SK-N-SH (cell line): ENCODE measurements around the gene PCK1. TPM values are rescaled to one million over a fixed set of nuclear protein-coding genes. Genes with fewer than 3 reads are reported as not detected.

ENCODE experiments used
- CTCF ChIA-PET: fragments of 300-600, 350-600 bp; formaldehyde crosslinking; extraction: SDS; loops from one replicate; lab custom pipeline; 2021; lab: Yijun Ruan, JAX
- POLR2A ChIA-PET: fragments of 350-600 bp; sonication (Branson Sonifier 250); formaldehyde crosslinking; extraction: SDS; loops from one replicate; lab custom pipeline; 2020; ENCODE audit warnings: antibody characterized with exemption, inconsistent platforms; lab: Yijun Ruan, JAX
- DNase-seq: peaks from one replicate; pipeline ENCODE4 v3.0.0; 2012
- H2AFZ ChIP-seq: fragments of 200-600 bp; sonication (generic); 2 replicates; pipeline ENCODE4 v1.8.1; 2016; ENCODE audit warnings: antibody characterized with exemption, mild to moderate bottlenecking, low read depth
- H3F3A ChIP-seq: fragments of 200-600 bp; sonication (generic); replicated peaks from 2 replicates; pipeline ENCODE3; 2016; ENCODE audit warnings: antibody characterized with exemption, mild to moderate bottlenecking; ENCODE audit not compliant: insufficient read depth
- H3K27ac ChIP-seq, 2 experiments: fragments of 200-500 bp in 1 of 2; fragments of 200-600 bp in 1 of 2; sonication (Bioruptor generic) in 1 of 2; sonication (generic), shearing (Covaris generic) in 1 of 2; 2 replicates each; pipeline versions ENCODE4 v1.5.1 to v1.6.1; 2014 to 2016; ENCODE audit warnings: low read depth in 2 of 2, inconsistent platforms in 1 of 2, low read length in 1 of 2, mild to moderate bottlenecking in 1 of 2, mixed read lengths in 1 of 2
- H3K27me3 ChIP-seq: fragments of 200-600 bp; sonication (generic), shearing (Covaris generic); 2 replicates; pipeline ENCODE4 v1.6.1; 2016; ENCODE audit warnings: mixed run types; ENCODE audit not compliant: insufficient read depth
- H3K36me3 ChIP-seq, 2 experiments: fragments of 200-500 bp in 1 of 2; fragments of 200-600 bp in 1 of 2; sonication (Bioruptor generic) in 1 of 2; sonication (generic) in 1 of 2; replicated peaks in 1 of 2; 2 replicates each; pipeline versions ENCODE3 to v1.5.1; 2014 to 2016; ENCODE audit warnings: low read length in 1 of 2, mild to moderate bottlenecking in 1 of 2; ENCODE audit not compliant: insufficient read depth in 2 of 2, control insufficient read depth in 1 of 2
- H3K4me1 ChIP-seq, 2 experiments: fragments of 200-500 bp in 1 of 2; fragments of 200-600 bp in 1 of 2; sonication (Bioruptor generic) in 1 of 2; sonication (generic), shearing (Covaris generic) in 1 of 2; 2 replicates each; pipeline versions ENCODE4 v1.5.1 to v1.6.1; 2014 to 2016; ENCODE audit warnings: low read depth in 1 of 2, low read length in 1 of 2, mixed run types in 1 of 2; ENCODE audit not compliant: insufficient read depth in 2 of 2, control insufficient read depth in 1 of 2
- H3K4me2 ChIP-seq: fragments of 200-600 bp; sonication (generic), shearing (Covaris generic); 2 replicates; pipeline ENCODE4 v1.6.1; 2017; ENCODE audit warnings: mixed run types
- H3K4me3 ChIP-seq, 2 experiments: fragments of 200-500 bp in 1 of 2; fragments of 200-600 bp in 1 of 2; sonication (Bioruptor generic) in 1 of 2; sonication (generic), shearing (Covaris generic) in 1 of 2; 2 replicates each; pipeline versions ENCODE4 v1.5.1 to v1.8.1; 2014 to 2016; ENCODE audit warnings: low read depth in 2 of 2, inconsistent platforms in 1 of 2, low read length in 1 of 2, mild to moderate bottlenecking in 1 of 2, mixed read lengths in 1 of 2, moderate library complexity in 1 of 2
- H3K79me2 ChIP-seq: fragments of 200-600 bp; sonication (generic); 2 replicates; pipeline ENCODE4 v1.8.1; 2017; ENCODE audit warnings: mild to moderate bottlenecking; ENCODE audit not compliant: insufficient read depth
- H3K9ac ChIP-seq: fragments of 200-600 bp; sonication (generic); 2 replicates; pipeline ENCODE4 v1.6.1; 2017; ENCODE audit warnings: mixed run types
- H3K9me2 ChIP-seq: fragments of 200-600 bp; sonication (generic); 2 replicates; pipeline ENCODE4 v1.6.1; 2017; ENCODE audit warnings: mixed run types
- H3K9me3 ChIP-seq: fragments of 200-600 bp; sonication (generic); 2 replicates; pipeline ENCODE4 v1.6.1; 2017; ENCODE audit warnings: mixed run types, mild to moderate bottlenecking, moderate library complexity
- H4K20me1 ChIP-seq: fragments of 200-600 bp; sonication (generic); 2 replicates; pipeline ENCODE4 v1.6.1; 2017; ENCODE audit warnings: mild to moderate bottlenecking, mixed run types; ENCODE audit not compliant: insufficient read depth
- CHD2 ChIP-seq: fragments of 150-350 bp; IDR thresholded peaks from 2 replicates; pipeline ENCODE4 v1.6.1; 2018; ENCODE audit warnings: low read length; ENCODE audit not compliant: partially characterized antibody
- ELF1 ChIP-seq: IDR thresholded peaks from 2 replicates; pipeline ENCODE4 v1.4.0; 2012
- EP300 ChIP-seq, 2 experiments: IDR thresholded peaks; 2 replicates each; pipeline versions ENCODE4 v1.4.0 to v1.6.1; 2012; ENCODE audit warnings: borderline replicate concordance in 1 of 2, low read depth in 1 of 2, low read length in 1 of 2
- FOXJ3 ChIP-seq: sonication (generic); formaldehyde crosslinking; IDR thresholded peaks from 2 replicates; pipeline ENCODE4 v1.5.1; 2020; ENCODE audit warnings: mild to moderate bottlenecking, missing genetic modification reagents
- GABPA ChIP-seq: IDR thresholded peaks from 2 replicates; pipeline ENCODE4 v1.4.0; 2012; ENCODE audit warnings: low read depth, mild to moderate bottlenecking
- IRF3 ChIP-seq: fragments of 150-350 bp; IDR thresholded peaks from 2 replicates; pipeline ENCODE4 v1.6.1; 2016; ENCODE audit warnings: mild to moderate bottlenecking, low read depth, low read length
- MAX ChIP-seq: IDR thresholded peaks from 2 replicates; pipeline ENCODE4 v1.4.0; 2012; ENCODE audit warnings: low read depth
- MEF2A ChIP-seq: IDR thresholded peaks from 2 replicates; pipeline ENCODE4 v1.4.0; 2012; ENCODE audit warnings: low read depth, borderline replicate concordance
- NFIC ChIP-seq: IDR thresholded peaks from 2 replicates; pipeline ENCODE4 v1.4.0; 2012; ENCODE audit warnings: borderline replicate concordance
- PBX3 ChIP-seq: IDR thresholded peaks from 2 replicates; pipeline ENCODE4; 2012
- RAD21 ChIP-seq: IDR thresholded peaks from 2 replicates; pipeline ENCODE4 v1.6.1; 2012; ENCODE audit warnings: mild to moderate bottlenecking, low read length
- RCOR1 ChIP-seq: fragments of 150-350 bp; IDR thresholded peaks from 2 replicates; pipeline ENCODE4 v1.6.1; 2017; ENCODE audit warnings: antibody characterized with exemption, low read length
- USF2 ChIP-seq: fragments of 150-350 bp; IDR thresholded peaks from 2 replicates; pipeline ENCODE4 v1.6.1; 2017; ENCODE audit warnings: antibody characterized with exemption, low read length, low read depth, borderline replicate concordance
- YY1 ChIP-seq: IDR thresholded peaks from 2 replicates; pipeline ENCODE4 v1.4.0; 2012; ENCODE audit warnings: low read depth, mild to moderate bottlenecking
- ZBTB33 ChIP-seq: IDR thresholded peaks from 2 replicates; pipeline ENCODE4 v1.4.0; 2012; ENCODE audit warnings: low read depth, borderline replicate concordance
- WGBS: methylation state at CpG from one replicate; pipeline ENCODE4 v1.1.6; 2017; ENCODE audit warnings: low lambda C conversion rate; 5-methylcytosine and 5-hydroxymethylcytosine counted together
- polyA plus RNA-seq, 3 experiments: library from polyadenylated mRNA; depleted of rRNA; stranded (reverse); fragments of >200 nt; gene quantifications; 2 replicates each; pipeline ENCODE4 v1.2.3, GENCODE V29; 2012

The PCK1 gene
- polyA plus RNA-seq, 1 of the 3 experiments (the other 2 are of a cell fraction): not detected

- no peak overlapping the region for H2AFZ ChIP-seq
- TF ChIP-seq CHD2 (no peak), RAD21 (no peak), ELF1 (no peak), EP300 (IDR thresholded peaks at IDR 0.05; ENCODE audit: borderline replicate concordance in 1 of 2, low read depth in 1 of 2, low read length in 1 of 2) (no peak), IRF3 (no peak), RCOR1 (no peak), ZBTB33 (no peak), NFIC (no peak), YY1 (no peak), MEF2A (no peak), MAX (no peak), GABPA (no peak), USF2 (no peak), FOXJ3 (CRISPR knock-in tag) (no peak), PBX3 (no peak)
- TF ChIP-seq, all 33 proteins: peak for 0
- no peak overlapping the region for H3K4me3 ChIP-seq
- no peak overlapping the region for H3K27ac ChIP-seq
- WGBS: 67% methylated on average over 19 of the region's 19 CpGs
- no peak for DNase-seq
- H3K36me3 ChIP-seq: no peaks in the 10 kb centered on the region
- peaks cover 0 to 2% of the 10 kb centered on the region in 2 experiments; a peak in 1 of 4 replicates for H3K4me1 ChIP-seq
- H3F3A ChIP-seq: no peaks in the 10 kb centered on the region
- no peaks in the 10 kb centered on the region for H3K79me2 ChIP-seq
- H3K9ac ChIP-seq: no peak overlapping the region
- ChIA-PET POLR2A (no interaction called here), CTCF (interaction anchor here (0.9 to 2.1 kb wide), 7 partner anchors 11 to 69 kb away, joined by 3 to 8 read pairs (median 4); no protein-coding TSS in a partner anchor)
- no peaks in the 10 kb centered on the region for H3K27me3 ChIP-seq
- H4K20me1 ChIP-seq: no peaks in the 10 kb centered on the region
- no peaks in the 10 kb centered on the region for H3K9me2 ChIP-seq
- H3K4me2 ChIP-seq: no peak overlapping the region
- H3K9me3 ChIP-seq: no peaks in the 10 kb centered on the region
Measured at GRCh38 chr20:57526885-57527460, 33.9 kb upstream of the PCK1 start.
